Gastrocnemius medialis (tissue), 4 donors: ENCODE data around the gene MFSD6.

Experiments used
- POLR2A ChIP-seq, 2 donors: fragments of 450-650 bp; IDR thresholded peaks; one replicate each; pipeline ENCODE4 v1.6.1; 2017; ENCODE audit warnings: antibody characterized with exemption in 2 of 2, mild to moderate bottlenecking in 2 of 2, moderate library complexity in 2 of 2
- TF ChIP-seq, protein P1 (sequence below), 5 experiments: fragments of 450-650 bp in 3 of 5; fragments of 200-600 bp in 2 of 5; sonication (generic) in 2 of 5; IDR thresholded peaks in 4 of 5; conservative IDR thresholded peaks in 1 of 5; 1 replicate in 4 of 5; 2 replicates in 1 of 5; pipeline ENCODE4 v1.5.1; 2016 to 2019; ENCODE audit warnings: antibody characterized with exemption in 5 of 5, mild to moderate bottlenecking in 3 of 5, moderate library complexity in 3 of 5

GRCh38 chr2:190501702-190502407 lies 93.7 kb downstream of the MFSD6 start:
- TF ChIP-seq, protein P1, sequence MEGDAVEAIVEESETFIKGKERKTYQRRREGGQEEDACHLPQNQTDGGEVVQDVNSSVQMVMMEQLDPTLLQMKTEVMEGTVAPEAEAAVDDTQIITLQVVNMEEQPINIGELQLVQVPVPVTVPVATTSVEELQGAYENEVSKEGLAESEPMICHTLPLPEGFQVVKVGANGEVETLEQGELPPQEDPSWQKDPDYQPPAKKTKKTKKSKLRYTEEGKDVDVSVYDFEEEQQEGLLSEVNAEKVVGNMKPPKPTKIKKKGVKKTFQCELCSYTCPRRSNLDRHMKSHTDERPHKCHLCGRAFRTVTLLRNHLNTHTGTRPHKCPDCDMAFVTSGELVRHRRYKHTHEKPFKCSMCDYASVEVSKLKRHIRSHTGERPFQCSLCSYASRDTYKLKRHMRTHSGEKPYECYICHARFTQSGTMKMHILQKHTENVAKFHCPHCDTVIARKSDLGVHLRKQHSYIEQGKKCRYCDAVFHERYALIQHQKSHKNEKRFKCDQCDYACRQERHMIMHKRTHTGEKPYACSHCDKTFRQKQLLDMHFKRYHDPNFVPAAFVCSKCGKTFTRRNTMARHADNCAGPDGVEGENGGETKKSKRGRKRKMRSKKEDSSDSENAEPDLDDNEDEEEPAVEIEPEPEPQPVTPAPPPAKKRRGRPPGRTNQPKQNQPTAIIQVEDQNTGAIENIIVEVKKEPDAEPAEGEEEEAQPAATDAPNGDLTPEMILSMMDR (IDR thresholded peaks at IDR 0.05 in 4 of 5, conservative IDR thresholded peaks at IDR 0.05 in 1 of 5): no peak
- no peak for TF ChIP-seq POLR2A (IDR thresholded peaks at IDR 0.05)
